GM19238 (cell line): ENCODE results near the gene FBN2.

ENCODE experiments used
- DNase-seq: peaks from one replicate; pipeline ENCODE4 v3.0.0; 2011; ENCODE audit warnings: low spot score; ENCODE audit not compliant: insufficient read length

The FBN2 gene

DNA sequence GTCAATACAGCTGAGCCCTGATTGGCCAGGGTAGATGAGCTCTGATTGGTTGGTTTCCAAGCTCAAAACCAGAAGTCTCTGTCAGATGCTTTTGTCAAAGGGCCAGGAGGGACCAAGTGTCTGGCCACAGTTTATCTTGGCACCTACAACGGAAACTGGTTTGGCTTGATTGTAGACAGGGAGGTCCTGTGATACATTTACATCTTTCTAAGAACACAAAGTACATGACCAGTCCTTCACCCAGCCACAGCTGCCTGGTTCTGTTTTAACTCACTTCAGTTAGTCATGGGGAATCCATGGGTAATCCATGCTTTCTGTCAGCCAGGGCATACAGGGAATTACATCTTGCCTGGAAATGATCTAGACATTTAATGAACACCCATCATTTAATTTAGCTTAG lies 283.3 kb downstream of the FBN2 start:
- DNase-seq, result no peak

DNA sequence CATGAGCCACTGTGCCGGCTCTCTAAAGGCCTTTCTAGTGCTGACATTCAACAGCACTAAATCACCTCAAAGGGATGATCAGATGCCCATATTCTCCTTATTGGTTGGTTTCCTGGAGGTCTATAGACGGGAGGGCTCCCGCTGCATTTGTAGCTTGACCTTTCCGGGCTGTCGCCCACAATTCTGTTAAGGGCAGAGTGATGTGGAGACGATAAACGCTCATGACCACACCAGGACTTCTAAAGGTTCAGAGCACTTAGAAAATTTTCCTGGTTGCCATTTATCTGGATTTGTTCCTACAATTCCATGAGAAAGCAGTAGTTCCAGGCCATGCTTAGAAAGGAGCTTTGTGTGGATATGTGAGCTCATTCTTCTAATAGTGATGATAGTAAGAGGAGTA lies 284.2 kb downstream of the FBN2 start:
- DNase-seq, result no peak

DNA sequence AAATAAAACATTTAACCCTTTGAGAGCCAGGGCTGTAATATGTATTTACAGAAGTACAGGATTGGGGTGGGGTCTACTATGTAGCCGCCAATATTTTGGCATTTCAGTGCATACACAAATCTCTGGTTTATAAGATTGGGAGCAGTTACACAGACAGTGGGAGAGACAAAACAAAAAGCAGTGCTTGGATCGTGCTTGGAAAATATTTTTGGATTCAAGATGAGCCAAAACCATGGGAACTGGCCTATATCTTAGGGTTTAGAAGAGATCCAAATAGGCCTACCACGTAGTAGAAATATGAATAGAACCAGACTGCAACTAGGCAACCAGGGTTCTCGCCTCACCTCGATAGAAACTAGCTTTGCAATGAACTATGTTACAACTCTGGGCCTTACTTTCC lies 284.9 kb downstream of the FBN2 start:
- no peak for DNase-seq

DNA sequence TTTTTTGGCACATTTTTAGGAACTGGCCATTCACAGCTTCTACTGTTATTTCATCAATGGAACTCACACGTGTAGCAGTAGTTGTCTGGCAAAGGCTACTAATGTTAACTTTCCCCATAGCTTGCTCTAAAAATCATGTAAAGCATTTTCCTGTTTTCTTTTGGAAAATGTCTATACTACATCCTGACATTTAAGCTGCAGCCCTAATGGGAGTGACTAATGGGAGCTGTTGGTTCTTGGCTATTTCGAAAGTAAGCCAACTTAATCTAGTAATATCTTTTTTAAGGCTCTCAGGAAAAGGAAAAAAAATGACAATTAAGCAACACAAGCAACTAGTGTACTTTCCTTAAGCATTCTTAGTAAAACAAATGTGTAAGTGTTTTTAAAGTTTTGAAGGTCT lies 285.3 kb downstream of the FBN2 start:
- DNase-seq, result no peak

DNA sequence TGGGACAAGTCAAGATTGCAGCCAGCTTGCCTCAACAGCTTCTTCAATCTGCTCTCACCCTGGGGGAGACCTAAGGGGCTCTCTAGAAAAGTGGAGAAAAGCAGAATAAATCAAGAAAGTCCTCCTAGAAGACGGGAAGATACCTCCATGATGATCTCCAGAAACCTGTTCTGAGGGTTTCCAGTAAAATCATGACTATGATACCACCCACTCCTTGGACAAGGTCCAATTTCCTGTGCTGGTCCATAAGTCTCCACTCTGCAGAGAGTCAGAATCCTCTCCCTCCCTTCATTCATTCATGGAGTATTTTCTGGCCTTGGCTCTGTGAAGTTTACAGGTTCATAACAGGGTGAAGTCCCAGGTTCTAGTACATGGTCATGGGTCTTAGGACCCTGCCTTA lies 285.8 kb downstream of the FBN2 start:
- DNase-seq, result no peak

DNA sequence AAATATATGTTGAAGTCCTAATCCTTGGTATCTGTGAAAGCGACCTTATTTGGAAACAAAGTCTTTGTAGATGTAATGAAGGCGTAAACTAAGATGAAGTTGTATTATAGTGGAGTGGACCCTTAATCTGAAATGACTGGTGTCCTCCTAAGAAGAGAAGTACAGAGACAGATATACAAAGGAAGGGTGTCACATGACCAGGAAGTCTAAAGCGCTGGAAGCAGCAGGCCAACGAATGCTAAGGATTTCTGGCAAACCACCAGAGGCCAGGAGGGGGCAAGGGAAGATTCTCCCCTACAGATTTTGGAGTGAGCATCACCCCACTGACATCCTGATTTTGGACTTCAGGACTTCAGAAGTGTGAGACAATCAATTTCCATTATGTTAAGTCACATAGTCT lies 292.1 kb downstream of the FBN2 start:
- no peak for DNase-seq

DNA sequence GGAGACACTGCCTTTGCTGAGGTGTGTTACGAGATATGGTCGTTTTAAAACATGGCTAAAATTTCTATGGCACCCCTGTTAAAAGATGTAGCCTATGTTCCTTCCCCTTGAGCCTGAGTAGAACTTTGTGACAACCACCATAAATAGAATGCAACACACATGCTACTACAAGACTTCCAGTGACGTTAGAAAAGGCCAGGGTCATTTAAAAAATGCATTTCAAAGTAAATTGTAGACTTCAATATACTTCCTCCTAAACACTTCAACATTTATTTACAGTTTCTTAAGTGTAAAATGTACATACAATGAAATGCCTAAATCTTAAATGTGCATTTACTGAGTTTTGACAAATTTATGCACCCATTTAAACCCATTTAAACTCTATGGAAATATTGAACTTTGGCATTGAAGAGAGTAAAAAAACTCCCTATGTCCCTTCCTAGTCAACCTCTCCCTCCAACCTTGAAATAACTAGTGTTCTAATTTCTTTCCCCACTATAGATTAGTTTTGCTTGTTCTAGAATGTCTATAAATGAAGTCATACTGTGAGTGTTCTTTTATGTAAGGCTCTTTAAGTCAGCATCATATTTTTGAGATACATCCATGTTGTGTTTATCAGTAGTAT lies 294.0 kb downstream of the FBN2 start:
- no peak for DNase-seq

DNA sequence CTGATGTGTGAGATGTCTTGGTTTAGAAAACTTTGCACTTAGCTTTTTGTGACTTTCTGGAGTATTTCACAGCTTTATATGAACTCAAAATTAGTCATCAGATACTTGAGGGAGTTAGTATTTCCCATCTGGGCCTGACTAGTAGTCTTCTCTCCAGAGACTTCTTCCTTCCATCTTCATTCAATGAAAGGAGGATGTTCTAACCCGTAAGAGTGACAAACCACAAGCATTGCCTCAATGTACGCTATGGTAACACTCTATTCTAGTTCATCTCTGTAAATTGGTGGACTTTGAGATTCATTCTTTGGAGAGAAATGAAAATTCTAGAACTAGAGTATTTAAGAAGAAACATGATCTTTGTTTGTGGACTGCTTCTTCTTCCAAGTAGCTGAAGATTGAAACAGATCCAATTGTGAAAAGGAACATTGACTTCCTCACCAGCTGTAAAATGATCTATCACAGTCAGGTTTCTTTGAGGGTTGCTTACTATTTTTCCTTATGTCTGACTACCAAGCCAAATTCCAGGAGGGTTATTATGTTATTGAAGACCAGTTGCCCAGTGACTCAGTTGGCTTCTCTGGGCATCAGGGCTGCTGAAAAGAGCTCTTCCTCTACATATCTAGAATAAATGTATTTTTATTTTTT lies 296.9 kb downstream of the FBN2 start:
- DNase-seq, result no peak

DNA sequence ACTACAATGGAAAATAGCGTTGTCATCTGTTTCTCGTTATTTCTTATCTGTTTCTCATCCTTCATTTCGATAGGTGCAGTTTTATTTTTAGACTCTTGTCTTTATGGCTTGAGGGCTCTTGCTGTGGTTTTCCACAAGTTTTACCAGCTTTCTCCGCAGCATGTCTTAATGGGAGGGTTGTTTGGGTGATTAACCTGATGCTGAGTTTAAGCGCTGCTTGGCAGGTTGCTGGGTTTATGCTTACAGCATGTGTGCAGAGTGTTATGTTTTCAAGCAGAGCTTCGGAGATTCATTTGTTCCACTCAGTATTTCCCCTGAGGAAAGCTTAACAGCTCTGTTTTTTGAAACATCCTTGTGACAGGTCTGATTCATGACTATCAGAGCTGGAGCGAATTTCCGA lies 300.5 kb downstream of the FBN2 start:
- no peak for DNase-seq

DNA sequence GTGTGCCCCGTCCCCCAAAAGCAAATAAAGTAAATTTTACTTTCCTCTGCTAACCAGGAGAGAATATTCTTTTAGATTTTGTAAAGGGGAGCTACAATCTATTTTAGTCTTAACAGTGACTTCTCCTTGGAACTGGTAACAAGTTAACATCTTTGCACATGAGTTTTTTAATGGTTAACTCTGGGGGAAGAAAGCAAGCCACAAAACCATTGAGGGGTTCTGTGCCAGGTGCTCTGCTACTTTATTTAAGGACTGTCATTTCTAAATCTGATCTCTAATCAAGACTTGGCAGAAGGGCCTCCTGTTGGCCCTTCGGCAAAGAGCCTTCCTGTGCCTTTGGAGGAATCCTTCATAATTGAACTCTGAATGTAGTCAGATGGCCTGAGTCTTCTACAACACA lies 301.0 kb downstream of the FBN2 start:
- DNase-seq, result no peak

DNA sequence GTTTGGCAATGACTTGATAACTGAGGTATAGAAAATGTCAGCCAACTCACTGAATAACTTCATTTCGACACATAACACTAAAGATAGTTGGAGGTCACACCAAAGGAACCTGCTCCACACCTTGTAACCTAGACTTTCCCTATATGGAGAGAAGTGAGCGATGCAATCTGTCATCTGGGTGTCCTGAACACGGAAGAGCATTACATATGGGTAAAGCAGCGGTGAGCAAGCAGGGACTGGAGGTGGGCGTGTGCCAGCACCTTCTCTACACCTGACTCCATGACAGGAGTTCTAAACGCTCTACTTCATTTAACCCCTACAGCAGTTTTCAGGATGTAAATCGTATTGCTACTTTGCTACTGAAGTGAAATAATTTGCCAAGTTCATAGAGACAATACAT lies 301.7 kb downstream of the FBN2 start:
- no peak for DNase-seq

DNA sequence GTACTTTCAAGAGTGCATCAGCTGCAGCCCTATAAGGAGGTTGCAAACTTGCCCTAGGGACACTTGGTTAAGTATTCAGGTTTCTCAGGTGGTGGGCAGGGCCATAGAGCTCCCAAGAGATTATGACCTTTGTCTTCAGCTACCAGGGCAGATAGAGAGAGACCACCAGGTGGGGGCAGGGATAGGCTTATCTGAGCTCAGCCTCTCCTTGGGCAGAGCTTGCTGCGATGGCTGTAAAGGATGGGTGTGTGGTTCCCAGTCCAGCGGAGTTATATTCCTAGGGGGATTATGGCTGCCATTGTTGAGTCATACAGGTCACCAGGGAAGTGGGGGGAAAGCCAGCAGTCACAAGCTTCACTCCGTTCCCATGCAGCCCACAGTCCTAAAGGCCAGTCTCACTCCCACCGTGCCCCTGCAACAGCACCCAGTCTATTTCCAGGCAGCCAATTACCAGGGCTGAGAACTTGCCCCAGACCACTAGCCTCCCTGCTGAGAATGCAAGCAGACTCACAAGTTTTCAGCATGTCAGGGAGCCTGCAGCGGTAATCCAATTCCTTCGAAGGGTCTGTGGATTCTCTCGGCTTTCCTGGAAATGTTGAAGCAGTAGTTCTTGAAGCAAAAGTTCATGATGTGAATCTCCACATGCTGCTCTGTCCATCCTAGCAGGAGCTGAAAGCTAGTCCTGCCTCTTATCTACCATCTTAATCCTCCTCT lies 303.0 kb downstream of the FBN2 start:
- DNase-seq, result no peak

DNA sequence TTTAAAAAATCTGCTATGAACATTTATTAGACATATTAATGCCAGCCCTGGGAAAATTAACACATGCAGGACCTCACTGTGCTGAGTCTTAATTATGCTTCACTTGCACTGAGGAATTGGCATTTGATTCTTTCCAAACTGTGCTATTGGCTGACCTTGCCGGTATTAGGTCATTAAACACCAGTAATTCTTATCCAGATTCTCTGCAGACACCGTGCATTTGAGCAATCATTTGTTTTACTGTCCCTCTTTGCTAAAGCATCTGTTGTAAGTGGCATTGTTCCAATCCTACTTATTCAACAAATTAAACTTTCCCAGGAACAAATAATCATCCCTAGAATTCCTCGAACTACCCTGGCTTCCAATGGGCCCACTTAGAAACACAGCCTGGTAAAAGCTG lies 309.5 kb downstream of the FBN2 start:
- DNase-seq, result no peak

DNA sequence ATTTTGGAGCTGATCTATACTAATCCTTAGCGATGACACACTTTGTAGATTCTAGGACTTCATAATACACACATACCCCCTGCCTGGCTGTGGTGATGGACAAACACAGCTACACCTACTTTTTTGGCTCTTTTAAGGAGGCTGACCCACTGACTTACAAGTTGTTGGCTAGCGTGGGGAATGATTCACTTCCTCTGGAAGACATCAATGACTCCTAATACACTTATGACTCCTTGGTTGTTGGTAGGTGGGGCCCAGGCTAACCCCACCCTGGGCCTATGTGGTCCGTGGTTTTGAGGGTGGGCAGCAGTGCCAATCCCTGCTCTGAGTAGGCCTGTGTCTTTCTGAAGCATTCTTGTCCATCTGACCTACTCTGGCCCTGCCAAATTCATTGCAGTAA lies 310.0 kb downstream of the FBN2 start:
- no peak for DNase-seq

DNA sequence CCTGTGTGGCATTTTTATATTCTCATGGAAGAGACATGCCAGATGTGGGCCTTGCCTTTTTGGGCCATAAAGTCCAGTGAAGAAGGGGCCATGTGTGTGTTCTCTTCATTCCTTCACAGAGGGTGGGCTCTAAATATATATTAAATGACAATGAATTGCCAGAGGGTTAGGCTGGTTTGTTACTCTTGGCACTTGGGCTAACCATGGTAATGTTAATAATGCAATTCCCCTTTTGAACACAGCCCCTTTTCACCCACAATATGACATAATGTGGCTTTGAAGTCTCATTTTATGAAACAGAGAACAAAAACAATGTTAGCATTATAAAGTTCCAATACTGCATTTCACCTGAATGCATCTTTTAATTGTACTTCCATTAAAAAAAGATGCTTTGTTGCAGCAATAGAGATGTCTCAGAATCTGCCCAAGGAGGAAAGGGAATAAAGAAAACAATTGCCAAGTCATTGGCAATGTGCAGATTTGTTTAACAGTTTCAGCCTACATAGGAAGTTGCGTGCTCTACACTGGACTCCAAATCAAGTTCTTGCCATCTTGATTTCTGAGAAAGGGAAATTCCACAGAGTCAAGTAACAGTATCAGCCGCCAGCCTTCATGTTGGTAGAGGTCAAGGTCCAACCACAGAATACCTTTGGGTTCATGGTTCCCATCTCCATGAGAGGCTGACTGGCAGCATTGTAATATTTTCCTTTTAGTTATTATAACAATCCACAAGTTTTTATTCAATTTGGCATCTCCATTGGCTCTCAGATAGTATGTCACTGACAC lies 312.6 kb downstream of the FBN2 start:
- no peak for DNase-seq

DNA sequence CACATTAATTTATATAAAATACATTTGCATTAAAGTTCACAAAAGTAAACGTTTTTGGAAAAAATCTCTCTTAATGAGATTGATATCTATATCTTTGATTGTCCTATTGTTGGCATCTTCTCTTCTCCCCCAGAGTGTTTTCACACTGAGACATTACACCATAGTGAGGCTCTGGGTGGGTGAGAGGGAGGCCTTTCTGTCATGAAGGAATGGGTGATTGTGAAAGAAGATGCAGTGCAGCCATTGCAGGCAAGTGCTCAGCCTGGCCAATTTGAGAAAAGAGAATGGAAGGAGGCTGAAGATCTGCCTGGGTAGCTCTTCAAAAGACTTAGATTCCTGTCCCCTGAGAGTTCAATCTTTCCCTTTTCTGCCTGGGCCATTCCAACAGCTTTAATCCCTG lies 313.7 kb downstream of the FBN2 start:
- DNase-seq, result no peak

DNA sequence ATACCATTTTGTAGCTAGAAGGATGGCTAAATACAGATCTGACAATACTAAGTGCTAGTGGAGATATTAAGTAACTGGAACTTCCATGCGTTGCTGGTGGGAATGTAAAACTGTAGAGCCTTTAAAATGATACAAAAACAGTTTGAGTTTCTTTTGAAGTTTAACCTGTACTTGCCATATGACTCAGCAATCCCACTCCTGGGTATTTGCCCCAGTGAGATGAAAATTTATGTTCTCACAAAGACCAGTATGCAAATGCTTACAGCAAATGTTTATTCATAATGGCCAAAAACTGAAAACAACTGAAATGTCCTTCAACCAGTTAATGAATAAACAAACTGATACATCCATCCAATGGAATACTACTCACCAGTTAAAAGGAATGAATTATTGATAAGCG lies 317.2 kb downstream of the FBN2 start:
- no peak for DNase-seq

DNA sequence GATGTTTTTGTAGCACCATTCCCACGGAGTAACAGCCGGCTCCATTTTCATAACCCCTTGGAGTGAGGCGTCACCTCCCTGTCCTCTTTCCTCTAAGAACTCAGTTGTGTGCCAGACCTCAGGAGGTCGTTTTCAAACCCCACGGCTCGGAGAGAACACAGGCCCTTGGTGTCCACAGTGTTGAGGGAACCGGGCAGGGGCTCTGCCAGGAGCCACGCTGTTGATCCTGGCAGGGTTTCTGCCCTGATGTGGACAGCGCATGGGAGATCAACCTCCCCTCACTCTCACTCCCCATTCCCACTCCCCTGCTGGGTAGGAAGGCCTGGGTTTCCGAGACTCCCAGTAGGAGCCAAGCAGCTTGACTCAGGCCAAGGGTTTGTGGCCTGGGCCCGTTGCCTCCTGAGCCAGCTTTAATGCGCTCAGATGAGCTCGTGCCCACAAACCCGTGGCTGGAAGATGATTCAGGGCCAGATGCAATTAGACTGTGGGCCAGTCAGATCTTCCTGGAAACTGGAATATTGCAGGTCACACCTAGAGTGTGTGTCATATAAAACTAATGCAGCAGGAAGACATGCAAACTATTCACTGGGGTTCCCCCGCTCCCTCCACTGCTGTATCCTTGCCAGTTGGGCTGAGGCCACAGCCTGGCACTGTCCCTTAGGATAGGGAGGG lies 321.0 kb downstream of the FBN2 start:
- DNase-seq, result no peak

DNA sequence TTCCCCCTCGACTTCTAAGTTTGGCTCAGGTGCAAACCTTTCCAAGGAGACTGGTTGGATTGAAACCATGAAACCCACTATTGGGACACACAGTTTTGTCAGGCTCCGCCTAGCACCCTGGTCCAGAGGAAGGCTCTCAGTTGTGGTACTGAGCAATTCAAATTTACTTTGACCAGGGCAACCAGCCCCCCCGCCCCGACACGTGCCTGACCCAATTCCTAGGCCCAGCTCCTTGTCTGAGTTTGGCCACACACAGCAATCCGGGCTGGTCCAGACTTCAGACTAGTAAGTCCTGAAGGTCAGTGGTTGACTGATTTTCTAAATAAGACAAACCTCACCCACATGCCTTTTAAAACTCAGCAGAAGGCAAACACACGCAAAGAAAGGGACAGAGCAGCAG lies 321.8 kb downstream of the FBN2 start:
- DNase-seq, result no peak

DNA sequence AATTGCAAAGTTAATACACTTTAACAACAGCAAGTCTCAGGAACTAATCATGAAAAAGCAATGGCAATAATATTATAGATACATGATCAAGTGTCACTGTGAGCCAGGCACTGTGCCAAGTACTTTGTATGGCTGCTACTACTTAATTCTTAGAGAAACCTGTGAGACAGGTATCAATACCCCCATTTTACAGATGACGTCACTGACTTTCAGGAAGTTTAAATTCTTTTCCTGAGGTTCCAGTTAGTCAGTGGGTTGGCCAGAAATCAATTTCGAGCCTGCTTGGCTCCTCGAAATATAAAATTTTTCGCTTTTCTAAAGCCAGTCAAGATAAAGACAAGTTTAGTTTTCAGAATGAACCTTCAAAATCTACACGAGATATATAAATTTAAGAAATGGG lies 324.2 kb downstream of the FBN2 start:
- DNase-seq, result no peak

DNA sequence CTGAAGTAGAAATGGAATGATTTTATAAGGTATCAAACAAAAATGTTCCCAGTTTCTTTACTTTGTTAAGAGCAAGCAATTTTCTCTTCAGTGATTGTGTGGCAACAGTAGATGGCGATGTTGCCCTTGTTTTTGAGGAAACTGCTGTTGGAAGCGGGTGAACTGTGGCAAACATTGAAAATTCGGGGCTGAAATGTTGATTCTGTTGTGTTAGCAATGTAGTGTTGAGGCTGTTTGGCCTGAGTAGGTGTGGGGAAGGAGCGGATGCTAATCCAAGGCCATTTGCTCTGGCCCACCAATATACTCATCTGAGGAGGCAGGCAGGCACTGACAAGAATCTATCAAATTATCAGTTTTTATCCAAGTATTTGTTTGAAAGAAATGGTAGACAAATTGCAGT lies 324.7 kb downstream of the FBN2 start:
- DNase-seq, result no peak
